Left cardiac atrium (tissue), 4 donors: ENCODE measurements around the gene SLC7A6OS. TPM values are rescaled to one million over a fixed set of nuclear protein-coding genes. Genes with fewer than 3 reads are reported as not detected.

Source experiments
- ATAC-seq, 2 donors: fragments of 200-7000 bp; cut with Tn5 transposase; one replicate each; pipeline ENCODE4 v1.9.1; 2020; ENCODE audit warnings: mild to moderate bottlenecking in 2 of 2, moderate library complexity in 2 of 2
- DNase-seq: peaks from one replicate; pipeline ENCODE4 v3.0.0-alpha.2; 2020
- intact Hi-C, 2 donors: fragments of 100-400 bp; cut with DNase I; formaldehyde crosslinking; loops; one replicate each; pipeline versions ENCODE4 v1.14.1 to v1.15.1; 2022 to 2023
- total RNA-seq, 2 donors: library from RNA; stranded (reverse); fragmentation: NEBNext Ultra II Directional; extraction: Animal tissue kit (Norgen Biotek cat#: 25700); gene quantifications; one replicate each; pipeline ENCODE4 v1.2.1, GENCODE V29; 2021
- donor health status: DM: no; HTN: yes; CAD: no.
- donor health status: DM: no; HTN: yes; CAD: no; lungs with severe emphysema.
- donor health status: DM: yes; HTN: yes; CAD: no.
- donor health status: Dilated cardiomyopathy.

SLC7A6OS gene
- total RNA-seq, 2 donors from 2014 or later, result 10.2 to 10.7 TPM

GRCh38 chr16:68265078-68265920 lies 45.4 kb downstream of the SLC7A6OS start:
- ATAC-seq, result peak; percentile 65 to 74
- intact Hi-C loops, result loop anchor here in 1 of 2 donors (5.0 kb wide), 1 partner anchor 47 kb away; the partner anchor contains the start of genes PRMT7 and SLC7A6OS
- DNase-seq, result peak; percentile 63

- intact Hi-C loops, result loop anchor here (5.0 kb wide), 2 partner anchors 48 to 63 kb away; partner anchors contain the start of genes PRMT7 (in 2 of the 2) and SLC7A6OS (in 2 of the 2)
- DNase-seq (peak; percentile 87), ATAC-seq (peak; percentile 83 to 84)
Measured at GRCh38 chr16:68264128-68265077, 46.3 kb downstream of the SLC7A6OS start, which contains the start of gene SLC7A6. Gene SLC7A6, plus strand, starts transcription at chr16:68264526. Its CDS starts 10,201 bp downstream, at chr16:68274727.

DNA sequence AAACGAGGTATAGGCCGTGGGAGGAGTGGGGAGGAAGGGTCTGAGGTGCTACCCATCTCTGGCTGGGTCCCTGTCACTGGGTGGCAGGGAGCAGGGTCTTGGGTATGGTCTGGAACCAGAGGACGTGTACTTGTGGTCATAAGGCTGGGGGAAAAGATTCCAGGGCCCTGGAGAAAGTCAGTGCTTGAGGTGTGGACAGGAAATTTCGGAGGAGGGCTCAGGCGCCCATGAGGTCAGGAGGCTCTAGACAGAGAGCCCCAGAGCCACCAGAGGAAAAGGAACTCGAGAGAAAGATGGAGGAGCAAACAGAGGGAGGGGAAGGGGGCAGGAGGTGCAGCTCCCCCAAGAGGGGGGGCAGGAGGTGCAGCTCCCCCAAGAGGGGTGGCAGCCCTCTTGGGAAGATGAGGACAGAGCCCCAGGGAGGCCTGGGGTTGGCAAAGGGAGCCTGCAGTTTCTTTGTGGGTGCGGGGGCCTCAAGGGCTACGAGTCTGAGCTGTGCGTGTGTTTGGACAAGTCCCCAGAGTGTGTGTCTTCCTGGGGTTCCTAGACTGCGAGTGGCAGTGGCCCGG lies 47.1 kb downstream of the SLC7A6OS start:
- intact Hi-C loops, result loop anchor here (5.0 kb wide), 2 partner anchors 49 to 64 kb away; partner anchors contain the start of genes PRMT7 (in 1 of the 2) and SLC7A6OS (in 1 of the 2)
- DNase-seq (no peak), ATAC-seq (no peak)

DNA sequence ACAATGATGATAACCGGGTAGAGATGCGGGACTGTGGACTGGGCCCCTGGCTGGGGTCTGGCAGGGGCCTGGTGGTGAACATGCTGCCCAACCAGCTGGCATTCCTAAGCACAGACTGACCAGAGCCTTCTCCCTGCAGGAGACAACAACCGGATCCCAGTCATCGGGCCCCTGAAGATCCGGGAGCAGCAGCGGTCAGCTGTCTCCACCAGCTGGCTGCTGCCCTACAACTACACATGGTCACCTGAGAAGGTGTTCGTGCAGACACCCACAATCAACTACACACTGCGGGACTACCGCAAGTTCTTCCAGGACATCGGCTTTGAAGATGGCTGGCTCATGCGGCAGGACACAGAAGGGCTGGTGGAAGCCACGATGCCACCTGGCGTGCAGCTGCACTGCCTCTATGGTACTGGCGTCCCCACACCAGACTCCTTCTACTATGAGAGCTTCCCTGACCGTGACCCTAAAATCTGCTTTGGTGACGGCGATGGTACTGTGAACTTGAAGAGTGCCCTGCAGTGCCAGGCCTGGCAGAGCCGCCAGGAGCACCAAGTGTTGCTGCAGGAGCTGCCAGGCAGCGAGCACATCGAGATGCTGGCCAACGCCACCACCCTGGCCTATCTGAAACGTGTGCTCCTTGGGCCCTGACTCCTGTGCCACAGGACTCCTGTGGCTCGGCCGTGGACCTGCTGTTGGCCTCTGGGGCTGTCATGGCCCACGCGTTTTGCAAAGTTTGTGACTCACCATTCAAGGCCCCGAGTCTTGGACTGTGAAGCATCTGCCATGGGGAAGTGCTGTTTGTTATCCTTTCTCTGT lies 51.5 kb downstream of the SLC7A6OS start:
- intact Hi-C loops, result no loop called here
- ATAC-seq (no peak), DNase-seq (no peak)

GRCh38 chr16:68257906-68258800 lies 52.6 kb downstream of the SLC7A6OS start:
- intact Hi-C loops, result no loop called here
- no peak for DNase-seq
- peak; percentile 44 to 53 for ATAC-seq

DNA sequence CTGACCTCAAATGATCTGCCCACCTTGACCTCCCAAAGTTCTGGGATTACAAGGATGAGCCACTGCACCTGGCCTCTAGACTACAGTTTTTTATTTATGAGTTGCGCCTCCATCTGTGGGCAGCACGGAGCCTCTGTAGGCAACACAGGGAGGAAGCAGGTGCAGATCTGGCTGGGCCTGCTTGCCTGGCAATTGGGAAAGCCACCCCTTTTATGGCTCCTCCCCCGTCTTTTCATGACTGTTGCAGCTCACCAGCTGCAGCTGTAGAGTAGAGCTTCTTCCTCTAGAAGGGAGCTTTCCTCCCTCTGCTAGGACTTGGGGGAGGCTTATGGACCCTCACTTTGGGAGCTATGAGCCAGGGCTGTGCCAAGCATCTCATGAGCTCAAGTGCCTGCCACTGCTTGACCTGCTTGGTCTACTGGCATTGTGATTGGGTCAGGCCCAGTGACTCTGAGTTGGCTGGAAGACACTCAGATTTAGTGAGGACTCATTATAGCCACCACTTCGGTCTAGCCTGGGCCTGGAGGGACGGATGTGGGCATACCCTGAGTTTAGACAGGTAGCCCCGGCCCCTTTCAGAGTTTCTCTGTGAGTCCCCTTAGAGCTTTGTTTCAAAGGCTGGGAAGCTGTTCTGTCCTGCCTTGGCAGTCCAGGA lies 53.4 kb downstream of the SLC7A6OS start:
- DNase-seq, result no peak
- ATAC-seq, result no peak
- intact Hi-C loops, result no loop called here

DNA sequence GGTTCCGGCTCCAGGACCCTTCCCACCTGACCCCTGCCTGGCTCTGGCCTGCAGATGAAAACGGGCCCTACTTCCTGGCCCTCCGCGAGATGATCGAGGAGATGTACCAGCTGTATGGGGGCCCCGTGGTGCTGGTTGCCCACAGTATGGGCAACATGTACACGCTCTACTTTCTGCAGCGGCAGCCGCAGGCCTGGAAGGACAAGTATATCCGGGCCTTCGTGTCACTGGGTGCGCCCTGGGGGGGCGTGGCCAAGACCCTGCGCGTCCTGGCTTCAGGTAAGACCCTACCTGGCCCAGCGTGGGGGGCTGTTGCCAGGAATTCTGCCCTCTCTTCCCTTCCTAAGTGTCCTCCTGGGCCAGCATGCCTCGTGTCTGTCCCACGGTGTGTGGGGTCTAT lies 55.0 kb downstream of the SLC7A6OS start:
- ATAC-seq (no peak), DNase-seq (no peak)
- intact Hi-C loops, result no loop called here

DNA sequence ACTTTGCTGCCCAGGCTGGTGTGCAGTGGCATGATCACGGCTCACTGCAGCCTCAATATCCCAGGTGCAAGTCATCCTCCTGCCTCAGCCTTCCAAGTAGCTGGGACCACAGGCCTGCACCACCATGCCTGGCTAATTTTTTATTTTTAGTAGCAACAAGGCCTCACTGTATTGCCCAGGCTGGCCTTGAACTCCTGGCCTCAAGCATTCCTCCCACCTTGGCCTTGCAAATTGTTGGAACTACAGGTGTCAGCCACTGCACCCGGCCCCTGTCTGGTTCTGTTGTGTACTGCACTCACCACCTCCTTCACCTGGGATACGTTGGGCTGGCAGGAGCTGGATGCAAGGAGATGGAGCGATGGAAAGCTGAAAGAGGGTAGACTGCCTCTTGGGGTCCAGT lies 57.0 kb downstream of the SLC7A6OS start:
- ATAC-seq (no peak), DNase-seq (no peak)
- intact Hi-C loops, result no loop called here

DNA sequence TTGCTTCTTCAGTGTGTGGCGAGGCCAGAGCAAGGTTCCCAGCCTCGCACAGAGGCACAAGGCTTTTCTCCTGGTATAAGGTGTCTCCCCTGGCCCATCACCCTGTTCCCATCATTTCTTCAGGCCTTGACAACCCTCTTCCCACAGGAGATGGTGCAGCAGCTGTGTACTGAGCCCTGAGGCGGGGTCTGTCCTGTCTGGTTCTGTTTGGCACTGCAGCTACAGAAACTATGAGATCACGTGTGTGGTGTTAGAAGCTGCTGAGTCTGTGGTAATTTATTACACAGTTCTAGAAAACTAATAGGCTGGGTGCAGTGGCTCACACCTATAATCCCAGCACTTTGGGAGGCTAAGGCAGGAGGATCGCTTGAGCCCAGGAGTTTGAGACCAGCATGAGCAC lies 58.4 kb downstream of the SLC7A6OS start:
- DNase-seq, result no peak
- ATAC-seq, result peak; percentile 34 to 35
- intact Hi-C loops, result no loop called here

- ATAC-seq (peak; percentile 80 to 88), DNase-seq (peak; percentile 30)
- intact Hi-C loops, result no loop called here
Measured at GRCh38 chr16:68251832-68252231, 58.9 kb downstream of the SLC7A6OS start.

DNA sequence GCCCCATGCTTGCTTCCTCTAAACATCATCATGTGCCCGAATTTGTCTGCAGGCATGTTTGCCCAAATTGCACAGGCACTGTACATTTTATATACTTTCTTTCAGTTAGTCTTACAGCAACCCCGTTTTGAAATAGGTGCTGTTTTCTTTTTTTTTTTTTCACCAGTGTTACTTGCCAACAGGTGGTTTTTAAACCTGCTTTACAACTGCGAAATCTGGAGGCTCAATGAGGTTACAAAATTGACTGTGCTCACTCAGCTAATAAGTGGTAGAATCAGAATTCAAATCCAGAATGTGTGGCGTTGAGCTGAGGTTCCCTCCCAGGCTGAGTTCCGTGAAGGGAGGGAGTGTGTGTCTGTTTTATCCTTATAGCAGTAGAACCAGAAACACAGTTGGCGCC lies 59.8 kb downstream of the SLC7A6OS start:
- no peak for ATAC-seq
- intact Hi-C loops, result no loop called here

GRCh38 chr16:68249371-68249770 lies 61.4 kb downstream of the SLC7A6OS start:
- ATAC-seq, result no peak
- intact Hi-C loops, result loop anchor here in 1 of 2 donors (5.0 kb wide), 1 partner anchor 83 kb away; no protein-coding TSS in a partner anchor
- DNase-seq, result no peak

More for the DNA sequence above, 59.8 kb downstream of the SLC7A6OS start:
- no peak for DNase-seq

Other genes starting within 250 kb of the SLC7A6OS start
- gene NFATC3, start 225.6 kb downstream of the SLC7A6OS start, total RNA-seq, result 10 to 100 TPM; 25.9 to 28.9 TPM
- gene ESRP2, start 74.8 kb downstream of the SLC7A6OS start, total RNA-seq, result under 1 TPM; 0.32 to 0.42 TPM
- 10 to 100 TPM; 20.5 to 27.4 TPM for gene PLA2G15, start 65.6 kb downstream of the SLC7A6OS start, total RNA-seq
- 10 to 100 TPM; 33.0 to 51.6 TPM for gene SLC7A6, start 46.4 kb downstream of the SLC7A6OS start, total RNA-seq
- gene PRMT7, start 73 bp upstream of the SLC7A6OS start, total RNA-seq, result 10 to 100 TPM; 24.3 to 24.9 TPM
- gene SMPD3, start 137.6 kb upstream of the SLC7A6OS start, total RNA-seq, result 1 to 10 TPM; 1.3 to 2.2 TPM
- 10 to 100 TPM; 10.5 to 13.2 TPM for gene ZFP90, start 228.3 kb upstream of the SLC7A6OS start, total RNA-seq